Small intestine (tissue), 7 donors: Measurements from ENCODE around the gene UGT1A5. TPM values are rescaled to one million over a fixed set of nuclear protein-coding genes. Genes with fewer than 3 reads are reported as not detected.

Experiments
- DNase-seq, 2 donors: peaks; one replicate each; pipeline versions ENCODE4 v3.0.0 to v3.0.0-alpha.2; 2013
- FAIRE-seq: peaks from 2 replicates; lab custom pipeline; 2012; peaks lifted over from hg19 to GRCh38; lab: Jason Lieb, UNC
- H3K27ac ChIP-seq, 3 donors: one replicate each; pipeline ENCODE4 v1.5.1; 2013; ENCODE audit warnings: low read length in 2 of 3, mild to moderate bottlenecking in 2 of 3, control low read depth in 1 of 3, inconsistent platforms in 1 of 3, low read depth in 1 of 3, moderate library complexity in 1 of 3
- H3K27me3 ChIP-seq, 3 donors: one replicate each; pipeline ENCODE4 v1.6.1; 2013; ENCODE audit warnings: low read length in 3 of 3, inconsistent platforms in 1 of 3; ENCODE audit not compliant: control insufficient read depth in 3 of 3, insufficient read depth in 3 of 3
- H3K36me3 ChIP-seq, 3 donors: one replicate each; pipeline ENCODE4 v1.6.1; 2013; ENCODE audit warnings: low read length in 3 of 3, inconsistent platforms in 1 of 3, low read depth in 1 of 3, mild to moderate bottlenecking in 1 of 3, moderate library complexity in 1 of 3; ENCODE audit not compliant: control insufficient read depth in 3 of 3, insufficient read depth in 2 of 3
- H3K4me1 ChIP-seq, 3 donors: one replicate each; pipeline ENCODE4 v1.6.1; 2013; ENCODE audit warnings: low read length in 2 of 3, inconsistent platforms in 1 of 3, low read depth in 1 of 3, mild to moderate bottlenecking in 1 of 3, moderate library complexity in 1 of 3; ENCODE audit not compliant: control insufficient read depth in 3 of 3, insufficient read depth in 2 of 3
- H3K4me3 ChIP-seq, 3 donors: one replicate each; pipeline ENCODE4 v1.5.1; 2013; ENCODE audit warnings: low read length in 3 of 3, control low read depth in 1 of 3, inconsistent platforms in 1 of 3, low read depth in 1 of 3, mild to moderate bottlenecking in 1 of 3, moderate library complexity in 1 of 3
- H3K9me3 ChIP-seq, 2 donors: one replicate each; pipeline ENCODE4 v1.6.1; 2013; ENCODE audit warnings: low read depth in 1 of 2, low read length in 1 of 2; ENCODE audit not compliant: control insufficient read depth in 2 of 2, insufficient read depth in 1 of 2
- WGBS, 3 donors: extraction: QIAGEN DNeasy Blood & Tissue Kit; methylation state at CpG; one replicate each; pipeline ENCODE4 v1.1.7; 2013; 5-methylcytosine and 5-hydroxymethylcytosine counted together
- polyA plus RNA-seq, 4 donors: library from polyadenylated mRNA; stranded (reverse) in 3 of 4; unstranded in 1 of 4; fragments of 200-250 nt in 3 of 4; fragments of 120-200 nt in 1 of 4; gene quantifications; one replicate each; pipeline versions ENCODE4 v1.2.1 to v1.2.3, GENCODE V29; 2013
- donor health status: healthy with polysubstance abuse.
- donor health status: control.
- donor health status: control.
- donor health status: Bipolar disorder and iron deficiency.
- donor health status: healthy.

The UGT1A5 gene
- polyA plus RNA-seq, 4 donors: 0.15 to 15.4 (median 0.48) TPM; not detected in 1

DNA sequence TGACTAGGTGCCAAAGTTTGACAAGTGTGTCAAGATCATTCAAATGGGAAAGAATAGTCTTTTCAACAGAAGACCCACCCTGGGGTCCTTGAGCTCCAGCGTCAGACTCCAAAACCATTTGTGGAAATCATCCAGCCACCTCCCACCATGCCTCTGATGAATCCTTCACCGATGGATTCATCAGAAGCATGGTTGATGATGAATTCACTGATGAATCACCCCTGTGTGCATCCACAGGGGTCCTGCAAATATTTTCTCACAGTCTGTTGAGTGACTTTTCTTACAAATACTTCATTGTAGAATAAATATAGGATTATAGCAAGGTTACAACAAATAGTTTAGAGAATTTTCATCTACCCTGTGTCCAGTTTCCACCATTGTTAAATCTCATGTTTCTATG lies 36.7 kb upstream of the UGT1A5 start:
- Histone ChIP-seq H3K4me1 (no peaks in the 10 kb centered on the region), H3K27me3 (peaks cover 0 to 1% (median 0%) of the 10 kb centered on the region in 3 donors), H3K27ac (no peak overlapping the region), H3K9me3 (no peaks in the 10 kb centered on the region), H3K4me3 (no peak overlapping the region), H3K36me3 (no peaks in the 10 kb centered on the region)
- no peak for DNase-seq
- WGBS, 3 donors: 86 to 96% (median 92%) methylated on average over 2 of the region's 2 CpGs
- no peak for FAIRE-seq

DNA sequence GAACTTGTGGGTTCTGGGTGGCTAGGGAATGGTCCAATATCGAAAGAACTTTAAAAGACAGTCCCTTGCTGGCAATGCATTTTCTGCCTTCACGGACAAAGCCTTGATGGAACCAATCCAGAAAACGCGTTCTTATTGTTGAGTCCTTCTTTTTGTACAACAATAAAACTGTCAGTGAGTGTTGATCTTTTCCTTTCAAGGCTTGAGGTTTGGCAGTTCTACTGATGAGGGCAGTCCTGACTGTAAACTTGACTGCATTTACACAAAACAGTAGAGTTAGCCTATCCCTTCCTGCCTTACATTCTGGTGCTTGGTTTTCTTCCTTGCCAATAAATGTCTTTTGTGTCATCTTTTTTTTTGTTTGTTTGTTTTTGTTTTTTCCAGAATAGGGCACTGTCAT lies 33.5 kb upstream of the UGT1A5 start:
- Histone ChIP-seq H3K4me1 (no peaks in the 10 kb centered on the region), H3K27ac (no peak overlapping the region), H3K36me3 (no peaks in the 10 kb centered on the region), H3K27me3 (peaks cover 0 to 2% (median 1%) of the 10 kb centered on the region in 3 donors), H3K4me3 (no peak overlapping the region), H3K9me3 (no peaks in the 10 kb centered on the region)
- DNase-seq: no peak
- FAIRE-seq: no peak
- 74 to 80% (median 76%) methylated on average over 4 of the region's 4 CpGs for WGBS, 3 donors

DNA sequence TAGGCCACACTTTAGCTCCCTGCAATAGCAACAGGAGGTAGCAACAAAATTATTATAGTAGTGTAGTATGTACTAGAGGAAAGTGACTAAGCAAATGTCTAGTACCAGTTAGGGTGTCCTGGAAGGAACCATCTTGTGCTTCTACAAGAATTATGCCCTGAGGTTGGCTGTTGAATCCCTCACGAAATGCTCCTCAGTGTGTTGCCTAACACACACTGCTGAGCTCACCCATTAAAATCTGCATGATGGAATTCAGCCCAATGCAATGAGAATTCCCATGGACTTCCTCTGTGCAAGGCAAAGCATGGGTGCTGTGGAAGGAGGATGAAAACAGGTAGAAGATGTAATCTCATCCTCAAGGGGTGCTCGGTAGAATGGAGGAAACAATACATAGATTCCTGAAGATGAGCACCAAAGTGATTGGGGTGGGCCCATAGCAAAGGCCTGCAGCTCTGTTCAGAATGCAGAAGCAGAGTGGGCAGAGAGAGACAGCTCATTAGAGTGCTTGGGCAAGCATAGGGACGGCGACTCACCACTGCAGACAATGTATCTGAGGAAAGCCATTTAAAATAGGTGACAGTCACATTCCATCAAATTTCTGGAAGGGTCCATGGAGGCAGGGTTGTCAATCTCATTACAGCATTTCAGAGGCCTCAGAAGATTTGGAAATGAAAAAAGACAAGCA lies 32.2 kb upstream of the UGT1A5 start:
- FAIRE-seq (no peak), DNase-seq (no peak)
- no peaks in the 10 kb centered on the region for H3K9me3 ChIP-seq
- WGBS, 3 donors: 81 to 93% (median 91%) methylated on average over 4 of the region's 4 CpGs
- H3K4me1 ChIP-seq: peaks cover 0 to 2% (median 0%) of the 10 kb centered on the region in 3 donors
- H3K4me3 ChIP-seq: no peak overlapping the region
- no peak overlapping the region for H3K27ac ChIP-seq
- peaks cover 0 to 2% (median 1%) of the 10 kb centered on the region in 3 donors for H3K27me3 ChIP-seq
- no peaks in the 10 kb centered on the region for H3K36me3 ChIP-seq

DNA sequence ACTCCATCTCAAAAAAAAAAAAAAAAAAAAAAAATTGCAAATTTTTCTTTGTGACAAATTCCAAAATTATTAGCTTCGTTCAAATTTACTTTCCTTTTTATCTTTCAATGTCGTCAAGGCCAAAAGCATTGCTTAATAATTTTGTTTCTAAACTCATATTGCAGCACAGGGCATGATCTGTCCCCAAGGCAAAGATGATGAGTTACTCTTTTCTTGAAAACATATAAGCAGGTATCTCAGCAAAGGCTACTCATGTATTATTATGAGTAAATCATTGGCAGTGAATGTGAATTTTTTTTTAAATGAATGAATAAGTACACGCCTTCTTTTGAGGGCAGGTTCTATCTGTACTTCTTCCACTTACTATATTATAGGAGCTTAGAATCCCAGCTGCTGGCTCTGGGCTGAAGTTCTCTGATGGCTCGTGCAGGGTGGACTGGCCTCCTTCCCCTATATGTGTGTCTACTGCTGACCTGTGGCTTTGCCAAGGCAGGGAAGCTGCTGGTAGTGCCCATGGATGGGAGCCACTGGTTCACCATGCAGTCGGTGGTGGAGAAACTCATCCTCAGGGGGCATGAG lies 31.1 kb upstream of the UGT1A5 start, which contains the start of gene UGT1A7:
Gene UGT1A7, plus strand, starts transcription at position 381 of the 579 bp plus-strand sequence. Its CDS starts 37 bp downstream, at position 418.
- H3K27ac ChIP-seq: no peak within 1 kb of the TSS
- FAIRE-seq: no peak

DNA sequence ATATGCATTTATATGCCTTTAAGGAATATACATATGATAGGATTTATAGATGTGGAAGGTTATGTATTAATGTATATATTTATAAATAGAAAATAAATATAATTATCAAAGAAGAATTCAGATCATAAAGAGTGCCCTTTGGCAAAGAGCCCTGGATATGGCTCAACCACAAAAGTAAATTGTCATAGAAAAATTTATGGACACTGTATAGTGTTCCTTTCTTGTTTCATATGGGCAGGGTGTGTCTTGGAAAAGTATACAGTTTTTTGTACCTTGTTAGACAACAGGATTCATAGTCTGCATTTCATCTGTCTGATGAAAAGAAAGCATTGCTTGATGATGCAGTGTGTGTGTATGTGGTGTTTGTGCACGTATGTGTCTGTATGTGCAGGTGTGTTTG lies 28.1 kb upstream of the UGT1A5 start:
- Histone ChIP-seq H3K27me3 (peaks cover 0 to 2% (median 0%) of the 10 kb centered on the region in 3 donors), H3K4me1 (peaks cover 0 to 2% (median 0%) of the 10 kb centered on the region in 3 donors), H3K27ac (no peak overlapping the region), H3K9me3 (no peaks in the 10 kb centered on the region), H3K4me3 (no peak overlapping the region), H3K36me3 (no peaks in the 10 kb centered on the region)
- WGBS, 3 donors: 56 to 87% (median 75%) methylated on average over 1 of the region's 1 CpG
- DNase-seq: no peak
- FAIRE-seq: no peak

More for the DNA sequence above, 31.1 kb upstream of the UGT1A5 start, which contains the start of gene UGT1A7:
- Histone ChIP-seq H3K36me3 (no peaks in the 10 kb centered on the region), H3K4me3 (no peak within 1 kb of the TSS), H3K27me3 (peaks cover 0 to 2% (median 0%) of the 10 kb centered on the region in 3 donors), H3K4me1 (peaks cover 0 to 2% (median 0%) of the 10 kb centered on the region in 3 donors), H3K9me3 (no peaks in the 10 kb centered on the region)
- no peak for DNase-seq
- WGBS, 3 donors: 74 to 86% (median 82%) methylated on average over 5 of the region's 5 CpGs

DNA sequence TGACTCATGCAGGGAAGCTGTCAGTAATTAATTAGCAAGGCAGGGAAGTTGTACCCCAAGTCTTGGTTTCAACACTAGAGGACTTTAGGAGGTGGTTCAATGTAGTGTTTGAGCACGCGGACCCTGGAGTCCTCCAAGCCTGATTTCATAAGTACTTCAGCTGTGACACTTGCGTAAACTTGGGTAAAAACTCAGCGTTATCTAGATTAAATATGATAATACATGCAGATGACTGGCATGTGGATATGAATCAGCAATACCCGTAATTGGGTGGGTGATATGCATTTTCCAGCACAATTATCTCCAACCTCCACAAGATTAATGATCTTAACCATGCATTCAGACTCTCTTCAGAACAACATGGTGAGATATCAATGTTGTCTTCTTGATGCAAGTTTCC lies 25.8 kb upstream of the UGT1A5 start:
- FAIRE-seq (no peak), DNase-seq (no peak)
- Histone ChIP-seq H3K4me1 (peaks cover 0 to 7% (median 0%) of the 10 kb centered on the region in 3 donors), H3K27me3 (peaks cover 0 to under 1% (median 0%) of the 10 kb centered on the region in 3 donors), H3K9me3 (no peaks in the 10 kb centered on the region), H3K27ac (no peak overlapping the region), H3K4me3 (no peak overlapping the region), H3K36me3 (no peaks in the 10 kb centered on the region)
- WGBS, 3 donors: 79 to 88% (median 83%) methylated on average over 5 of the region's 5 CpGs

DNA sequence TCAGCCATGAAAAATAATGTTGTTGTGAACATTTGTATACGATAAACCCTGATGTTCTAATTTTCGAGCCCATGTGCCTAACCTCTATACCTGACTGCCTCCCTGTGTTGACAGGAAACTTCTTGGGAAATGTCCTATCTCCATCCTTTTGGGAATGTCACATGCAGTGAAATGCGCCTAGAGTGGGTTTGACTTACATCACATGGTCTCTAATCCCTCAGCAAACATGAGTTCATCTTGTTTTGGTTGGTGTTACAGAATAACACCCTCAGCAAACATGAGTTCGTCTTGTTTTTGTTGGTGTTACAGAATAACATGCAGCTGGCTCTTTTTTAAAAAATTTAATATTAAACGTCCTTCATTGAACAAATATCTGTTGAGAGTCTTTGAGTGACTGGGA lies 24.4 kb upstream of the UGT1A5 start:
- H3K27me3 ChIP-seq: no peaks in the 10 kb centered on the region
- H3K36me3 ChIP-seq: no peaks in the 10 kb centered on the region
- DNase-seq (no peak), FAIRE-seq (no peak)
- H3K27ac ChIP-seq: no peak overlapping the region
- 84 to 90% (median 86%) methylated on average over 5 of the region's 5 CpGs for WGBS, 3 donors
- no peak overlapping the region for H3K4me3 ChIP-seq
- peaks cover 2 to 7% (median 3%) of the 10 kb centered on the region in 3 donors for H3K4me1 ChIP-seq
- peaks cover 0 to 2% of the 10 kb centered on the region in 2 donors for H3K9me3 ChIP-seq

DNA sequence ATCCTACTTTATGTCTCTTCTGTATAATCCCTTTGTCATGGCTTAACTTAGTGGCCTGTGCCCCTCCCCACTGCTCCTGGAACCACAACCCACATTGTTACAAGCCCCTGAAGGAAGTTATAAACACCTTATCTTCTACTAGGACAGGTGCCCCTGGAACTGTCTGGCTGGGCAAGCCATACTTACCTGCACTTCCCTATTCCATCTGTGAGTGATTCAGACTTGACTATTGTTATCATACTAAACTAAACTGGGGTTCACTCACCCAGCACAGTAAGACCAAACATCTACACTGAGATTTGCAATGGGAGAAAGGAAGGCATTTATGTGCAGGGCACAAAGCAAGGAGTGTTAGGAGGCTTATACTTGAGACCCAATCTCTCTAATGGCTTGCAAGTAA lies 23.7 kb upstream of the UGT1A5 start:
- H3K9me3 ChIP-seq: peaks cover 0 to 3% of the 10 kb centered on the region in 2 donors
- H3K27me3 ChIP-seq: no peaks in the 10 kb centered on the region
- H3K36me3 ChIP-seq: no peaks in the 10 kb centered on the region
- DNase-seq (no peak), FAIRE-seq (no peak)
- peaks cover 2 to 8% (median 3%) of the 10 kb centered on the region in 3 donors for H3K4me1 ChIP-seq
- H3K4me3 ChIP-seq: no peak overlapping the region
- no peak overlapping the region for H3K27ac ChIP-seq
